WTC11 (cell line): ENCODE results near the gene CCDC158. TPM values are rescaled to one million over a fixed set of nuclear protein-coding genes. Genes with fewer than 3 reads are reported as not detected.

ENCODE experiments used
- ATAC-seq: fragments of 200-7000 bp; cut with Tn5 transposase; 2 replicates; pipeline ENCODE4 v1.10.0; 2021; ENCODE audit warnings: mild to moderate bottlenecking, moderate library complexity
- CTCF ChIA-PET: fragments of 300-600 bp; sonication (Branson Sonifier 250); formaldehyde crosslinking; loops from one replicate; lab custom pipeline; 2021; ENCODE audit warnings: antibody characterized with exemption; lab: Charles Lee
- POLR2A ChIA-PET: fragments of 350-600 bp; sonication (Branson Sonifier 250); formaldehyde crosslinking; loops from one replicate; lab custom pipeline; 2021; ENCODE audit warnings: antibody characterized with exemption; lab: Charles Lee
- DNase-seq: peaks from one replicate; pipeline ENCODE4 v3.0.0; 2021; ENCODE audit warnings: low spot score
- H3K27ac Mint-ChIP-seq: 2 replicates; pipeline ENCODE4 v1.8.0; 2021; ENCODE audit warnings: mixed read lengths
- H3K27me3 Mint-ChIP-seq: 2 replicates; pipeline ENCODE4 v1.8.0; 2021; ENCODE audit warnings: low read depth, mild to moderate bottlenecking, moderate library complexity, mixed read lengths
- H3K36me3 Mint-ChIP-seq: 2 replicates; pipeline ENCODE4 v1.8.0; 2021; ENCODE audit warnings: mixed read lengths
- H3K4me1 Mint-ChIP-seq: 2 replicates; pipeline ENCODE4 v1.8.0; 2022; ENCODE audit warnings: mixed read lengths
- H3K4me3 Mint-ChIP-seq: 2 replicates; pipeline ENCODE4 v1.8.0; 2021; ENCODE audit warnings: mild to moderate bottlenecking, moderate library complexity, mixed read lengths
- H3K9me3 Mint-ChIP-seq: 2 replicates; pipeline ENCODE4 v1.8.0; 2021; ENCODE audit warnings: mixed read lengths
- CBFB ChIP-seq: sonication (generic); formaldehyde crosslinking; IDR thresholded peaks from 2 replicates; pipeline ENCODE4 v1.8.1; 2022; ENCODE audit warnings: mild to moderate bottlenecking, low read depth, missing genetic modification reagents
- E2F1 ChIP-seq: sonication (generic); formaldehyde crosslinking; IDR thresholded peaks from 2 replicates; pipeline ENCODE4 v1.8.0; 2022; ENCODE audit warnings: mild to moderate bottlenecking, missing genetic modification reagents
- GABPB1 ChIP-seq: sonication (generic); formaldehyde crosslinking; IDR thresholded peaks from 2 replicates; pipeline ENCODE4 v1.8.1; 2023; ENCODE audit warnings: mild to moderate bottlenecking, missing genetic modification reagents
- MXD4 ChIP-seq: fragments of 250-450 bp; sonication (Bioruptor Pico); IDR thresholded peaks from 2 replicates; pipeline ENCODE4 v1.8.0; 2021; ENCODE audit warnings: mild to moderate bottlenecking, moderate library complexity, borderline replicate concordance
- NFE2L1 ChIP-seq: sonication (generic); formaldehyde crosslinking; IDR thresholded peaks from 2 replicates; pipeline ENCODE4 v1.8.1; 2023; ENCODE audit warnings: missing genetic modification reagents
- SMAD3 ChIP-seq: sonication (generic); formaldehyde crosslinking; IDR thresholded peaks from 2 replicates; pipeline ENCODE4 v1.8.0; 2022; ENCODE audit warnings: missing genetic modification reagents, mild to moderate bottlenecking, borderline replicate concordance
- TCF7 ChIP-seq: sonication (generic); formaldehyde crosslinking; IDR thresholded peaks from 2 replicates; pipeline ENCODE4 v1.8.0; 2022; ENCODE audit warnings: mild to moderate bottlenecking, low read depth, missing genetic modification reagents, moderate library complexity
- TP53 ChIP-seq: sonication (generic); formaldehyde crosslinking; IDR thresholded peaks from 2 replicates; pipeline ENCODE4 v1.8.1; 2023; ENCODE audit warnings: mild to moderate bottlenecking, missing genetic modification reagents
- ZBTB21 ChIP-seq: sonication (generic); formaldehyde crosslinking; IDR thresholded peaks from 2 replicates; pipeline ENCODE4 v1.8.1; 2023; ENCODE audit warnings: mild to moderate bottlenecking, missing genetic modification reagents, borderline replicate concordance
- ZNF671 ChIP-seq: fragments of 250-450 bp; sonication (Bioruptor Pico); IDR thresholded peaks from 2 replicates; pipeline ENCODE4 v1.8.0; 2021; ENCODE audit warnings: mild to moderate bottlenecking
- total RNA-seq: library from RNA; stranded (reverse); gene quantifications from 3 replicates; pipeline ENCODE4 v1.2.3, GENCODE V29; 2021
- TF ChIP-seq, protein P1 (sequence below): fragments of 250-450 bp; sonication (Bioruptor Pico); IDR thresholded peaks from 2 replicates; pipeline ENCODE4 v1.9.0; 2021; ENCODE audit warnings: mild to moderate bottlenecking, borderline replicate concordance
- TF ChIP-seq, protein P2 (sequence below): sonication (generic); formaldehyde crosslinking; IDR thresholded peaks from 2 replicates; pipeline ENCODE4 v1.8.1; 2023; ENCODE audit warnings: mild to moderate bottlenecking, missing genetic modification reagents
- TF ChIP-seq, protein P3 (sequence below): fragments of 250-450 bp; sonication (Bioruptor Pico); IDR thresholded peaks from 2 replicates; pipeline ENCODE4 v1.9.0; 2021; ENCODE audit warnings: mild to moderate bottlenecking
- TF ChIP-seq, protein P4 (sequence below): sonication (generic); formaldehyde crosslinking; IDR thresholded peaks from 2 replicates; pipeline ENCODE4 v1.8.1; 2023; ENCODE audit warnings: mild to moderate bottlenecking, moderate library complexity, missing genetic modification reagents
- TF ChIP-seq, protein P5 (sequence below): sonication (generic); formaldehyde crosslinking; IDR thresholded peaks from 2 replicates; pipeline ENCODE4 v1.8.0; 2023; ENCODE audit warnings: missing genetic modification reagents, mild to moderate bottlenecking, borderline replicate concordance

The CCDC158 gene
- total RNA-seq, 1 experiment from 2014 or later, result 0.15 TPM

GRCh38 chr4:76325072-76325471, 95.9 kb downstream of the CCDC158 start (continued):
- TF ChIP-seq, protein P1, sequence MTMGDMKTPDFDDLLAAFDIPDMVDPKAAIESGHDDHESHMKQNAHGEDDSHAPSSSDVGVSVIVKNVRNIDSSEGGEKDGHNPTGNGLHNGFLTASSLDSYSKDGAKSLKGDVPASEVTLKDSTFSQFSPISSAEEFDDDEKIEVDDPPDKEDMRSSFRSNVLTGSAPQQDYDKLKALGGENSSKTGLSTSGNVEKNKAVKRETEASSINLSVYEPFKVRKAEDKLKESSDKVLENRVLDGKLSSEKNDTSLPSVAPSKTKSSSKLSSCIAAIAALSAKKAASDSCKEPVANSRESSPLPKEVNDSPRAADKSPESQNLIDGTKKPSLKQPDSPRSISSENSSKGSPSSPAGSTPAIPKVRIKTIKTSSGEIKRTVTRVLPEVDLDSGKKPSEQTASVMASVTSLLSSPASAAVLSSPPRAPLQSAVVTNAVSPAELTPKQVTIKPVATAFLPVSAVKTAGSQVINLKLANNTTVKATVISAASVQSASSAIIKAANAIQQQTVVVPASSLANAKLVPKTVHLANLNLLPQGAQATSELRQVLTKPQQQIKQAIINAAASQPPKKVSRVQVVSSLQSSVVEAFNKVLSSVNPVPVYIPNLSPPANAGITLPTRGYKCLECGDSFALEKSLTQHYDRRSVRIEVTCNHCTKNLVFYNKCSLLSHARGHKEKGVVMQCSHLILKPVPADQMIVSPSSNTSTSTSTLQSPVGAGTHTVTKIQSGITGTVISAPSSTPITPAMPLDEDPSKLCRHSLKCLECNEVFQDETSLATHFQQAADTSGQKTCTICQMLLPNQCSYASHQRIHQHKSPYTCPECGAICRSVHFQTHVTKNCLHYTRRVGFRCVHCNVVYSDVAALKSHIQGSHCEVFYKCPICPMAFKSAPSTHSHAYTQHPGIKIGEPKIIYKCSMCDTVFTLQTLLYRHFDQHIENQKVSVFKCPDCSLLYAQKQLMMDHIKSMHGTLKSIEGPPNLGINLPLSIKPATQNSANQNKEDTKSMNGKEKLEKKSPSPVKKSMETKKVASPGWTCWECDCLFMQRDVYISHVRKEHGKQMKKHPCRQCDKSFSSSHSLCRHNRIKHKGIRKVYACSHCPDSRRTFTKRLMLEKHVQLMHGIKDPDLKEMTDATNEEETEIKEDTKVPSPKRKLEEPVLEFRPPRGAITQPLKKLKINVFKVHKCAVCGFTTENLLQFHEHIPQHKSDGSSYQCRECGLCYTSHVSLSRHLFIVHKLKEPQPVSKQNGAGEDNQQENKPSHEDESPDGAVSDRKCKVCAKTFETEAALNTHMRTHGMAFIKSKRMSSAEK (CRISPR knock-in tag), result no peak
- TF ChIP-seq TCF7 (CRISPR knock-in tag), result no peak

- H3K4me1 Mint-ChIP-seq, result no peaks in the 10 kb centered on the region
- peaks cover 14% of the 10 kb centered on the region for H3K36me3 Mint-ChIP-seq
- peaks cover 5% of the 10 kb centered on the region; the same call in 1 of the 2 replicates for H3K27me3 Mint-ChIP-seq
- POLR2A ChIA-PET, result no interaction called here
- no peak overlapping the region for H3K4me3 Mint-ChIP-seq
- H3K9me3 Mint-ChIP-seq, result peaks cover 53% of the 10 kb centered on the region
- TF ChIP-seq TP53 (CRISPR knock-in tag), result no peak
- TF ChIP-seq SMAD3 (CRISPR knock-in tag), result no peak
- TF ChIP-seq, protein P2, sequence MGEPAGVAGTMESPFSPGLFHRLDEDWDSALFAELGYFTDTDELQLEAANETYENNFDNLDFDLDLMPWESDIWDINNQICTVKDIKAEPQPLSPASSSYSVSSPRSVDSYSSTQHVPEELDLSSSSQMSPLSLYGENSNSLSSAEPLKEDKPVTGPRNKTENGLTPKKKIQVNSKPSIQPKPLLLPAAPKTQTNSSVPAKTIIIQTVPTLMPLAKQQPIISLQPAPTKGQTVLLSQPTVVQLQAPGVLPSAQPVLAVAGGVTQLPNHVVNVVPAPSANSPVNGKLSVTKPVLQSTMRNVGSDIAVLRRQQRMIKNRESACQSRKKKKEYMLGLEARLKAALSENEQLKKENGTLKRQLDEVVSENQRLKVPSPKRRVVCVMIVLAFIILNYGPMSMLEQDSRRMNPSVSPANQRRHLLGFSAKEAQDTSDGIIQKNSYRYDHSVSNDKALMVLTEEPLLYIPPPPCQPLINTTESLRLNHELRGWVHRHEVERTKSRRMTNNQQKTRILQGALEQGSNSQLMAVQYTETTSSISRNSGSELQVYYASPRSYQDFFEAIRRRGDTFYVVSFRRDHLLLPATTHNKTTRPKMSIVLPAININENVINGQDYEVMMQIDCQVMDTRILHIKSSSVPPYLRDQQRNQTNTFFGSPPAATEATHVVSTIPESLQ (CRISPR knock-in tag), result no peak
- TF ChIP-seq ZBTB21 (CRISPR knock-in tag), result no peak
- TF ChIP-seq, protein P3, sequence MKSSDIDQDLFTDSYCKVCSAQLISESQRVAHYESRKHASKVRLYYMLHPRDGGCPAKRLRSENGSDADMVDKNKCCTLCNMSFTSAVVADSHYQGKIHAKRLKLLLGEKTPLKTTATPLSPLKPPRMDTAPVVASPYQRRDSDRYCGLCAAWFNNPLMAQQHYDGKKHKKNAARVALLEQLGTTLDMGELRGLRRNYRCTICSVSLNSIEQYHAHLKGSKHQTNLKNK (CRISPR knock-in tag), result no peak
- TF ChIP-seq CBFB, result no peak
- TF ChIP-seq, protein P4, sequence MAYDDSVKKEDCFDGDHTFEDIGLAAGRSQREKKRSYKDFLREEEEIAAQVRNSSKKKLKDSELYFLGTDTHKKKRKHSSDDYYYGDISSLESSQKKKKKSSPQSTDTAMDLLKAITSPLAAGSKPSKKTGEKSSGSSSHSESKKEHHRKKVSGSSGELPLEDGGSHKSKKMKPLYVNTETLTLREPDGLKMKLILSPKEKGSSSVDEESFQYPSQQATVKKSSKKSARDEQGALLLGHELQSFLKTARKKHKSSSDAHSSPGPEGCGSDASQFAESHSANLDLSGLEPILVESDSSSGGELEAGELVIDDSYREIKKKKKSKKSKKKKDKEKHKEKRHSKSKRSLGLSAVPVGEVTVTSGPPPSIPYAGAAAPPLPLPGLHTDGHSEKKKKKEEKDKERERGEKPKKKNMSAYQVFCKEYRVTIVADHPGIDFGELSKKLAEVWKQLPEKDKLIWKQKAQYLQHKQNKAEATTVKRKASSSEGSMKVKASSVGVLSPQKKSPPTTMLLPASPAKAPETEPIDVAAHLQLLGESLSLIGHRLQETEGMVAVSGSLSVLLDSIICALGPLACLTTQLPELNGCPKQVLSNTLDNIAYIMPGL (CRISPR knock-in tag), result no peak
- no peak for TF ChIP-seq MXD4 (CRISPR knock-in tag)
- no peak for TF ChIP-seq NFE2L1 (CRISPR knock-in tag)
- TF ChIP-seq E2F1 (CRISPR knock-in tag), result no peak
- TF ChIP-seq, protein P1 (CRISPR knock-in tag), result no peak
- TF ChIP-seq GABPB1, result no peak
- TF ChIP-seq, protein P5, sequence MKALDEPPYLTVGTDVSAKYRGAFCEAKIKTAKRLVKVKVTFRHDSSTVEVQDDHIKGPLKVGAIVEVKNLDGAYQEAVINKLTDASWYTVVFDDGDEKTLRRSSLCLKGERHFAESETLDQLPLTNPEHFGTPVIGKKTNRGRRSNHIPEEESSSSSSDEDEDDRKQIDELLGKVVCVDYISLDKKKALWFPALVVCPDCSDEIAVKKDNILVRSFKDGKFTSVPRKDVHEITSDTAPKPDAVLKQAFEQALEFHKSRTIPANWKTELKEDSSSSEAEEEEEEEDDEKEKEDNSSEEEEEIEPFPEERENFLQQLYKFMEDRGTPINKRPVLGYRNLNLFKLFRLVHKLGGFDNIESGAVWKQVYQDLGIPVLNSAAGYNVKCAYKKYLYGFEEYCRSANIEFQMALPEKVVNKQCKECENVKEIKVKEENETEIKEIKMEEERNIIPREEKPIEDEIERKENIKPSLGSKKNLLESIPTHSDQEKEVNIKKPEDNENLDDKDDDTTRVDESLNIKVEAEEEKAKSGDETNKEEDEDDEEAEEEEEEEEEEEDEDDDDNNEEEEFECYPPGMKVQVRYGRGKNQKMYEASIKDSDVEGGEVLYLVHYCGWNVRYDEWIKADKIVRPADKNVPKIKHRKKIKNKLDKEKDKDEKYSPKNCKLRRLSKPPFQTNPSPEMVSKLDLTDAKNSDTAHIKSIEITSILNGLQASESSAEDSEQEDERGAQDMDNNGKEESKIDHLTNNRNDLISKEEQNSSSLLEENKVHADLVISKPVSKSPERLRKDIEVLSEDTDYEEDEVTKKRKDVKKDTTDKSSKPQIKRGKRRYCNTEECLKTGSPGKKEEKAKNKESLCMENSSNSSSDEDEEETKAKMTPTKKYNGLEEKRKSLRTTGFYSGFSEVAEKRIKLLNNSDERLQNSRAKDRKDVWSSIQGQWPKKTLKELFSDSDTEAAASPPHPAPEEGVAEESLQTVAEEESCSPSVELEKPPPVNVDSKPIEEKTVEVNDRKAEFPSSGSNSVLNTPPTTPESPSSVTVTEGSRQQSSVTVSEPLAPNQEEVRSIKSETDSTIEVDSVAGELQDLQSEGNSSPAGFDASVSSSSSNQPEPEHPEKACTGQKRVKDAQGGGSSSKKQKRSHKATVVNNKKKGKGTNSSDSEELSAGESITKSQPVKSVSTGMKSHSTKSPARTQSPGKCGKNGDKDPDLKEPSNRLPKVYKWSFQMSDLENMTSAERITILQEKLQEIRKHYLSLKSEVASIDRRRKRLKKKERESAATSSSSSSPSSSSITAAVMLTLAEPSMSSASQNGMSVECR (CRISPR knock-in tag), result no peak
- no peak for TF ChIP-seq ZNF671 (CRISPR knock-in tag)
- ATAC-seq (no peak), DNase-seq (no peak)
- H3K27ac Mint-ChIP-seq, result no peak overlapping the region
- CTCF ChIA-PET, result no interaction called here
Measured at GRCh38 chr4:76322236-76322635, 98.7 kb downstream of the CCDC158 start.
